Fibroblast of lung (primary cell): ENCODE measurements around the gene PABPN1. TPM values are rescaled to one million over a fixed set of nuclear protein-coding genes. Genes with fewer than 3 reads are reported as not detected.

Experiments used
- DNase-seq, 2 donors: peaks; one replicate each; pipeline versions ENCODE4 v3.0.0 to v3.0.0-alpha.2; 2010; ENCODE audit warnings: low read depth in 2 of 2
- H2AFZ ChIP-seq: 2 replicates; pipeline ENCODE4 v1.5.1; 2012; ENCODE audit warnings: low read length, control low read depth, inconsistent platforms
- H3K27ac ChIP-seq: 2 replicates; pipeline ENCODE4 v1.5.1; 2011; ENCODE audit warnings: low read length, control low read depth; ENCODE audit not compliant: insufficient read depth
- H3K27me3 ChIP-seq: 2 replicates; pipeline ENCODE4 v1.5.1; 2011; ENCODE audit warnings: mild to moderate bottlenecking, low read length; ENCODE audit not compliant: control insufficient read depth, insufficient read depth
- H3K36me3 ChIP-seq: 2 replicates; pipeline ENCODE4 v1.5.1; 2011; ENCODE audit warnings: low read length; ENCODE audit not compliant: control insufficient read depth, insufficient read depth
- H3K4me1 ChIP-seq: 2 replicates; pipeline ENCODE4 v1.5.1; 2011; ENCODE audit warnings: low read length; ENCODE audit not compliant: control insufficient read depth, insufficient read depth; ENCODE audit errors: extremely low read depth
- H3K4me2 ChIP-seq: 2 replicates; pipeline ENCODE4 v1.5.1; 2011; ENCODE audit warnings: low read length, control low read depth; ENCODE audit not compliant: insufficient read depth; ENCODE audit errors: extremely low read depth
- H3K4me3 ChIP-seq, 4 experiments: fragments of 200-600 bp in 1 of 4; sonication (generic) in 1 of 4; replicated peaks in 1 of 4; 2 replicates each; pipeline ENCODE4 v1.5.1; 2011 to 2016; ENCODE audit warnings: low read length in 4 of 4, low read depth in 3 of 4, mild to moderate bottlenecking in 3 of 4, control low read depth in 2 of 4, inconsistent platforms in 1 of 4, mixed read lengths in 1 of 4; ENCODE audit not compliant: insufficient read depth in 1 of 4; ENCODE audit errors: control extremely low read depth in 1 of 4
- H3K79me2 ChIP-seq: 2 replicates; pipeline ENCODE4 v1.5.1; 2012; ENCODE audit warnings: mild to moderate bottlenecking, low read length, inconsistent platforms; ENCODE audit not compliant: control insufficient read depth, insufficient read depth
- H3K9ac ChIP-seq: 2 replicates; pipeline ENCODE4 v1.5.1; 2011; ENCODE audit warnings: mild to moderate bottlenecking, low read length, control low read depth; ENCODE audit not compliant: insufficient read depth
- H3K9me3 ChIP-seq: 2 replicates; pipeline ENCODE4 v1.5.1; 2012; ENCODE audit warnings: low read depth, low read length; ENCODE audit not compliant: control insufficient read depth, insufficient read depth
- H4K20me1 ChIP-seq: 2 replicates; pipeline ENCODE4 v1.5.1; 2011; ENCODE audit warnings: low read length; ENCODE audit not compliant: control insufficient read depth, insufficient read depth; ENCODE audit errors: extremely low read depth
- EZH2 ChIP-seq: IDR thresholded peaks from 2 replicates; pipeline ENCODE4 v1.5.1; 2012; ENCODE audit warnings: low read length, control low read depth, mild to moderate bottlenecking; ENCODE audit errors: missing control alignments
- polyA plus RNA-seq, 2 donors: library from polyadenylated mRNA; depleted of rRNA in 1 of 2; stranded (reverse) in 1 of 2; unstranded in 1 of 2; fragments of >200 nt; gene quantifications; 2 replicates each; pipeline ENCODE4 v1.2.1, GENCODE V29; 2011 to 2012; ENCODE audit warnings: missing spikeins in 1 of 2
- total RNA-seq: library from RNA; depleted of rRNA; stranded (reverse); fragments of >200 nt; gene quantifications from 2 replicates; pipeline ENCODE4 v1.2.1, GENCODE V29; 2014
- TF ChIP-seq, protein P1 (sequence below), 2 donors: IDR thresholded peaks in 1 of 2; conservative IDR thresholded peaks in 1 of 2; 1 replicate in 1 of 2; 2 replicates in 1 of 2; pipeline ENCODE4 v1.5.1; 2011 to 2012; ENCODE audit warnings: low read length in 2 of 2, control low read depth in 1 of 2, inconsistent platforms in 1 of 2, low read depth in 1 of 2, mild to moderate bottlenecking in 1 of 2

PABPN1 gene
- total and polyA plus RNA-seq, 2 donors (not counting 1 experiment from before 2014, with no cell fraction given), result 73.2 to 152 TPM

DNA sequence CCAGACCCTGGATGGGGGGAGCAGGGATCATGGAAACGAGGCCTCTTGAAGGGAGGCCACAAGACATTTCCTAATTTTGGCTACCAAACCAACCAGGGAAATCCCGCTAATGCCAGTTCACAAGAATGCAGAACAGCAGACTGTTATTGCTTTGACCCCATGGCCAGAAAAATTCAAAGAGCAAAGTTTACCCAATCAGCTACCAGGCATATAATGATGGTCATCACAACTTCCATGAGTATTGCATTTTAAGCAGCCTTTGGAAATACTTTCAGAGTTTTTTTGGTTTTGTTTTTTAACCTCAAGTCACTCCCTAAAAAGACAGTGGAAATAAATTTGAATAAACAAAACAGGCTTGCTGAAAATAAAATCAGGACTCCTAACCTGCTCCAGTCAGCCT, 51.3 kb downstream of the PABPN1 start, which contains the start of gene IL25:
Gene IL25 (plus strand): TSS at position 301 of the 400 bp plus-strand sequence.
- H3K4me3 ChIP-seq, result no peak within 1 kb of the TSS
- H3K27ac ChIP-seq, result no peak within 1 kb of the TSS
- H3K9ac ChIP-seq, result no peak within 1 kb of the TSS
- no peak within 1 kb of the TSS for H2AFZ ChIP-seq
- no peaks in the 10 kb centered on the region for H3K9me3 ChIP-seq
- H3K4me1 ChIP-seq, result no peaks in the 10 kb centered on the region
- no peak within 1 kb of the TSS for H3K4me2 ChIP-seq
- H3K36me3 ChIP-seq, result no peaks in the 10 kb centered on the region
- H4K20me1 ChIP-seq, result no peaks in the 10 kb centered on the region
- H3K79me2 ChIP-seq, result no peaks in the 10 kb centered on the region
- no peak for DNase-seq
- TF ChIP-seq, protein P1, sequence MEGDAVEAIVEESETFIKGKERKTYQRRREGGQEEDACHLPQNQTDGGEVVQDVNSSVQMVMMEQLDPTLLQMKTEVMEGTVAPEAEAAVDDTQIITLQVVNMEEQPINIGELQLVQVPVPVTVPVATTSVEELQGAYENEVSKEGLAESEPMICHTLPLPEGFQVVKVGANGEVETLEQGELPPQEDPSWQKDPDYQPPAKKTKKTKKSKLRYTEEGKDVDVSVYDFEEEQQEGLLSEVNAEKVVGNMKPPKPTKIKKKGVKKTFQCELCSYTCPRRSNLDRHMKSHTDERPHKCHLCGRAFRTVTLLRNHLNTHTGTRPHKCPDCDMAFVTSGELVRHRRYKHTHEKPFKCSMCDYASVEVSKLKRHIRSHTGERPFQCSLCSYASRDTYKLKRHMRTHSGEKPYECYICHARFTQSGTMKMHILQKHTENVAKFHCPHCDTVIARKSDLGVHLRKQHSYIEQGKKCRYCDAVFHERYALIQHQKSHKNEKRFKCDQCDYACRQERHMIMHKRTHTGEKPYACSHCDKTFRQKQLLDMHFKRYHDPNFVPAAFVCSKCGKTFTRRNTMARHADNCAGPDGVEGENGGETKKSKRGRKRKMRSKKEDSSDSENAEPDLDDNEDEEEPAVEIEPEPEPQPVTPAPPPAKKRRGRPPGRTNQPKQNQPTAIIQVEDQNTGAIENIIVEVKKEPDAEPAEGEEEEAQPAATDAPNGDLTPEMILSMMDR (conservative IDR thresholded peaks at IDR 0.05 in 1 of 2, IDR thresholded peaks at IDR 0.05 in 1 of 2; ENCODE audit: low read depth in 1 of 2, low read length in 2 of 2), result no peak
- no peak for TF ChIP-seq EZH2
- peaks cover 12% of the 10 kb centered on the region for H3K27me3 ChIP-seq

DNA sequence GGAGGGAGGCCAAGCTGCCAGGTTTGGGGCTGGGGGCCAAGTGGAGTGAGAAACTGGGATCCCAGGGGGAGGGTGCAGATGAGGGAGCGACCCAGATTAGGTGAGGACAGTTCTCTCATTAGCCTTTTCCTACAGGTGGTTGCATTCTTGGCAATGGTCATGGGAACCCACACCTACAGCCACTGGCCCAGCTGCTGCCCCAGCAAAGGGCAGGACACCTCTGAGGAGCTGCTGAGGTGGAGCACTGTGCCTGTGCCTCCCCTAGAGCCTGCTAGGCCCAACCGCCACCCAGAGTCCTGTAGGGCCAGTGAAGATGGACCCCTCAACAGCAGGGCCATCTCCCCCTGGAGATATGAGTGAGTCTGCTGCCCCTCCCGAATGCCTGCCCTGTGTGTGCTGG, 51.8 kb downstream of the PABPN1 start:
- Histone ChIP-seq H3K27ac (no peak overlapping the region), H3K4me3 (no peak overlapping the region), H3K27me3 (peaks cover 11% of the 10 kb centered on the region), H4K20me1 (no peaks in the 10 kb centered on the region), H3K4me2 (no peak overlapping the region), H2AFZ (no peak overlapping the region), H3K9ac (no peak overlapping the region), H3K79me2 (no peaks in the 10 kb centered on the region), H3K4me1 (no peaks in the 10 kb centered on the region), H3K9me3 (no peaks in the 10 kb centered on the region), H3K36me3 (no peaks in the 10 kb centered on the region)
- no peak for TF ChIP-seq EZH2
- no peak for DNase-seq

Other genes starting within 250 kb of the PABPN1 start
- gene ACIN1, start 226.3 kb upstream of the PABPN1 start, total RNA-seq, result 58.3 and 75.1 TPM in 2 replicates
- 94.0 and 101 TPM in 2 replicates for gene ACIN1, start 226.3 kb upstream of the PABPN1 start, polyA plus RNA-seq
- gene C14orf119, start 226.0 kb upstream of the PABPN1 start, total RNA-seq, result 55.0 and 60.4 TPM in 2 replicates
- gene C14orf119, start 226.0 kb upstream of the PABPN1 start, polyA plus RNA-seq, result 96.5 and 115 TPM in 2 replicates
- 0.17 and 1.0 TPM in 2 replicates for gene CIROP, start 216.5 kb upstream of the PABPN1 start, total RNA-seq
- 0.09 and 0.61 TPM in 2 replicates for gene CIROP, start 216.5 kb upstream of the PABPN1 start, polyA plus RNA-seq
- not detected in 2 replicates for gene CEBPE, start 202.2 kb upstream of the PABPN1 start, total RNA-seq
- gene CEBPE, start 202.2 kb upstream of the PABPN1 start, polyA plus RNA-seq, result not detected in 2 replicates
- gene SLC7A8, start 137.8 kb upstream of the PABPN1 start, total RNA-seq, result 5.1 and 10.2 TPM in 2 replicates
- 1.4 and 12.6 TPM in 2 replicates for gene SLC7A8, start 137.8 kb upstream of the PABPN1 start, polyA plus RNA-seq
- gene RNF212B, start 83.5 kb upstream of the PABPN1 start, total RNA-seq, result not detected in 2 replicates
- not detected in 2 replicates for gene RNF212B, start 83.5 kb upstream of the PABPN1 start, polyA plus RNA-seq
- gene HOMEZ, start 35.3 kb upstream of the PABPN1 start, total RNA-seq, result 3.3 and 4.6 TPM in 2 replicates
- 7.9 and 9.1 TPM in 2 replicates for gene HOMEZ, start 35.3 kb upstream of the PABPN1 start, polyA plus RNA-seq
- 2.6 TPM in 2 replicates for gene PPP1R3E, start 18.6 kb upstream of the PABPN1 start, total RNA-seq
- gene PPP1R3E, start 18.6 kb upstream of the PABPN1 start, polyA plus RNA-seq, result 3.3 and 6.0 TPM in 2 replicates
- 17.2 and 25.4 TPM in 2 replicates for gene BCL2L2, start 14.6 kb upstream of the PABPN1 start, total RNA-seq
- gene BCL2L2, start 14.6 kb upstream of the PABPN1 start, polyA plus RNA-seq, result 18.0 and 24.7 TPM in 2 replicates
- 16.4 and 23.1 TPM in 2 replicates for gene SLC22A17, start 31.4 kb downstream of the PABPN1 start, total RNA-seq
- gene SLC22A17, start 31.4 kb downstream of the PABPN1 start, polyA plus RNA-seq, result 3.9 and 7.9 TPM in 2 replicates
- gene EFS, start 43.7 kb downstream of the PABPN1 start, total RNA-seq, result 8.5 and 12.2 TPM in 2 replicates
- 2.0 and 2.3 TPM in 2 replicates for gene EFS, start 43.7 kb downstream of the PABPN1 start, polyA plus RNA-seq
- gene IL25, start 51.4 kb downstream of the PABPN1 start, total RNA-seq, result not detected in 2 replicates
- not detected in 2 replicates for gene IL25, start 51.4 kb downstream of the PABPN1 start, polyA plus RNA-seq
- 0.33 and 0.77 TPM in 2 replicates for gene CMTM5, start 55.6 kb downstream of the PABPN1 start, total RNA-seq
- gene CMTM5, start 55.6 kb downstream of the PABPN1 start, polyA plus RNA-seq, result 0.08 TPM in 1 of 2 replicates, not detected in the other
- not detected in 2 replicates for gene MYH6, start 86.8 kb downstream of the PABPN1 start, total RNA-seq
- gene MYH6, start 86.8 kb downstream of the PABPN1 start, polyA plus RNA-seq, result not detected in 2 replicates
- gene MYH7, start 114.2 kb downstream of the PABPN1 start, total RNA-seq, result not detected in 2 replicates
- gene MYH7, start 114.2 kb downstream of the PABPN1 start, polyA plus RNA-seq, result not detected in 2 replicates
- gene NGDN, start 148.2 kb downstream of the PABPN1 start, total RNA-seq, result 46.9 and 51.9 TPM in 2 replicates
- 39.5 and 47.7 TPM in 2 replicates for gene NGDN, start 148.2 kb downstream of the PABPN1 start, polyA plus RNA-seq
- 0.26 and 0.33 TPM in 2 replicates for gene ZFHX2, start 230.3 kb downstream of the PABPN1 start, total RNA-seq
- gene ZFHX2, start 230.3 kb downstream of the PABPN1 start, polyA plus RNA-seq, result 0.11 TPM in 1 of 2 replicates, not detected in the other
- gene THTPA, start 234.8 kb downstream of the PABPN1 start, total RNA-seq, result 23.4 and 24.1 TPM in 2 replicates
- gene THTPA, start 234.8 kb downstream of the PABPN1 start, polyA plus RNA-seq, result 7.8 and 10.1 TPM in 2 replicates
- gene AP1G2, start 246.3 kb downstream of the PABPN1 start, total RNA-seq, result 5.6 and 9.2 TPM in 2 replicates
- gene AP1G2, start 246.3 kb downstream of the PABPN1 start, polyA plus RNA-seq, result 3.6 and 7.9 TPM in 2 replicates